Body of pancreas (tissue), 4 donors: ENCODE measurements around the gene RTRAF.

Experiments
- POLR2A ChIP-seq, 3 donors: fragments of 450-650 bp; IDR thresholded peaks; one replicate each; pipeline ENCODE4 v1.6.1; 2016; ENCODE audit warnings: antibody characterized with exemption in 3 of 3, mild to moderate bottlenecking in 2 of 3
- TF ChIP-seq, protein P1 (sequence below), 7 experiments: fragments of 450-650 bp in 4 of 7; fragments of 200-600 bp in 3 of 7; sonication (generic) in 3 of 7; IDR thresholded peaks; one replicate each; pipeline ENCODE4 v1.5.1; 2016 to 2019; ENCODE audit warnings: antibody characterized with exemption in 7 of 7

DNA sequence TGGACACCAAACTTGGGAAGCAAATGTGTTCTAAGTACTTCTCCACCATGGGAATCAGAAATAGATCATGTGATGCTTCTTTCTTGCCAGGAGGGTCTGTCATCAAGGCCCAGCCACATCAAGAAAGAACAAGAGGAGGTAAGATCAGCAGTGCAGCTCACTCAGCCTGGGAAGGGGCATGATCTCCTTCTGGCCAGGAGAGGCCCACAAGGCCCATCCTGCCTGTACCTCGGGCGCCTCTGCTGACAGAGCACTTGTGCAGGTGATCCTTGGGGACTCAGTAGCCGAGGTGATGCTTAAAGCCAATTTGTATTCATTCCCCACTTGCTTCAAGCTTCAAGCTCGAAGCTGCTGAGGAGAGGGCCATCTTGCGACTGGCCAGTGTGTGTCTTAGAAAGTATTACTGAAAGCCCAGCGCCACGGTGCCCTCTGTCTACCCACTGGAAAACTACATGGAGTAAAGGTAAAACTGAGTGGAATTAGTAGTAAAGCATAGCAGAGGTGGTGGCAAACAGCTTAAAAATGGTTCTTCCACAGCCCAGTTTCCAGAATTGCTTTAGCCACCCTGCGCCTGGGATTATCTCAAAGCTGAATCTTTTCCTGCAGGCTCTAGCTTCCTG is 26.2 kb downstream of the RTRAF start:
- no peak for TF ChIP-seq POLR2A (IDR thresholded peaks at IDR 0.05)
- TF ChIP-seq, protein P1, sequence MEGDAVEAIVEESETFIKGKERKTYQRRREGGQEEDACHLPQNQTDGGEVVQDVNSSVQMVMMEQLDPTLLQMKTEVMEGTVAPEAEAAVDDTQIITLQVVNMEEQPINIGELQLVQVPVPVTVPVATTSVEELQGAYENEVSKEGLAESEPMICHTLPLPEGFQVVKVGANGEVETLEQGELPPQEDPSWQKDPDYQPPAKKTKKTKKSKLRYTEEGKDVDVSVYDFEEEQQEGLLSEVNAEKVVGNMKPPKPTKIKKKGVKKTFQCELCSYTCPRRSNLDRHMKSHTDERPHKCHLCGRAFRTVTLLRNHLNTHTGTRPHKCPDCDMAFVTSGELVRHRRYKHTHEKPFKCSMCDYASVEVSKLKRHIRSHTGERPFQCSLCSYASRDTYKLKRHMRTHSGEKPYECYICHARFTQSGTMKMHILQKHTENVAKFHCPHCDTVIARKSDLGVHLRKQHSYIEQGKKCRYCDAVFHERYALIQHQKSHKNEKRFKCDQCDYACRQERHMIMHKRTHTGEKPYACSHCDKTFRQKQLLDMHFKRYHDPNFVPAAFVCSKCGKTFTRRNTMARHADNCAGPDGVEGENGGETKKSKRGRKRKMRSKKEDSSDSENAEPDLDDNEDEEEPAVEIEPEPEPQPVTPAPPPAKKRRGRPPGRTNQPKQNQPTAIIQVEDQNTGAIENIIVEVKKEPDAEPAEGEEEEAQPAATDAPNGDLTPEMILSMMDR (IDR thresholded peaks at IDR 0.05) = peak in 6 of 7 experiments; percentile 12 to 47 (median 44)
